Right atrium auricular region (tissue), 2 donors: ENCODE results near the gene EHD4. TPM values are rescaled to one million over a fixed set of nuclear protein-coding genes. Genes with fewer than 3 reads are reported as not detected.

Source experiments
- DNase-seq: peaks from one replicate; pipeline ENCODE4 v3.0.0-alpha.2; 2019; ENCODE audit warnings: low spot score
- H3K27ac ChIP-seq, 2 donors: fragments of 200-600 bp; sonication (generic); 1 replicate in 1 of 2; 2 replicates in 1 of 2; pipeline ENCODE4 v1.5.1; 2016 to 2019
- H3K27me3 ChIP-seq, 2 donors: fragments of 200-600 bp; sonication (generic); one replicate each; pipeline versions ENCODE4 v1.5.1 to v1.6.0; 2017 to 2019
- H3K36me3 ChIP-seq: fragments of 200-600 bp; sonication (generic); one replicate; pipeline ENCODE4 v1.5.1; 2016
- H3K4me1 ChIP-seq, 2 donors: fragments of 200-600 bp; sonication (generic); one replicate each; pipeline versions ENCODE4 v1.5.1 to v1.6.0; 2017 to 2019
- H3K4me3 ChIP-seq, 2 donors: fragments of 200-600 bp; sonication (generic); 1 replicate in 1 of 2; 2 replicates in 1 of 2; pipeline ENCODE4 v1.5.1; 2017 to 2019; ENCODE audit warnings: mild to moderate bottlenecking in 1 of 2, moderate library complexity in 1 of 2
- H3K9me3 ChIP-seq, 2 donors: fragments of 200-600 bp; sonication (generic); one replicate each; pipeline ENCODE4 v1.5.1; 2019
- CTCF ChIP-seq, 2 donors: fragments of 200-600 bp; sonication (generic); IDR thresholded peaks; one replicate each; pipeline ENCODE4 v1.5.1; 2019; ENCODE audit warnings: antibody characterized with exemption in 2 of 2
- total RNA-seq, 2 donors: library from RNA; depleted of rRNA; stranded (reverse); fragments of >200 nt; gene quantifications; one replicate each; pipeline ENCODE4 v1.1.0, GENCODE V29; 2016

The EHD4 gene
- total RNA-seq, 2 donors from 2014 or later = 22.2 to 26.3 TPM

- H3K27me3 ChIP-seq = no peaks in the 10 kb centered on the region
- peak overlapping the region; percentile 70 for H3K27ac ChIP-seq
- H3K36me3 ChIP-seq = peaks cover 23% of the 10 kb centered on the region
- peak in 1 of 2 donors; percentile 26 for TF ChIP-seq CTCF (IDR thresholded peaks at IDR 0.05)
- peaks cover 0 to 54% of the 10 kb centered on the region in 2 donors for H3K4me1 ChIP-seq
- H3K9me3 ChIP-seq = no peaks in the 10 kb centered on the region
- peak; percentile 50 for DNase-seq
- peak overlapping the region in 1 of 2 donors; percentile 17 for H3K4me3 ChIP-seq
Measured at GRCh38 chr15:41955807-41956525, 16.4 kb downstream of the EHD4 start.

GRCh38 chr15:41955100-41955499 lies 17.3 kb downstream of the EHD4 start:
- no peak for TF ChIP-seq CTCF (IDR thresholded peaks at IDR 0.05)
- Histone ChIP-seq H3K27me3 (no peaks in the 10 kb centered on the region), H3K4me1 (peaks cover 0 to 58% of the 10 kb centered on the region in 2 donors), H3K27ac (peak overlapping the region; percentile 70), H3K4me3 (no peak overlapping the region), H3K9me3 (no peaks in the 10 kb centered on the region), H3K36me3 (peaks cover 23% of the 10 kb centered on the region)
- peak; percentile 23 for DNase-seq

- H3K4me3 ChIP-seq = no peak overlapping the region
- H3K9me3 ChIP-seq = no peaks in the 10 kb centered on the region
- H3K27ac ChIP-seq = no peak overlapping the region
- no peaks in the 10 kb centered on the region for H3K27me3 ChIP-seq
- peaks cover 23% of the 10 kb centered on the region for H3K36me3 ChIP-seq
- DNase-seq = peak; percentile 11
- no peak for TF ChIP-seq CTCF (IDR thresholded peaks at IDR 0.05)
- H3K4me1 ChIP-seq = peaks cover 0 to 68% of the 10 kb centered on the region in 2 donors
Measured at GRCh38 chr15:41954036-41954435, 18.3 kb downstream of the EHD4 start.

GRCh38 chr15:41952013-41952563 lies 20.3 kb downstream of the EHD4 start:
- Histone ChIP-seq H3K27me3 (no peaks in the 10 kb centered on the region), H3K27ac (peak overlapping the region; percentile 4 to 70), H3K4me1 (peaks cover 0 to 75% of the 10 kb centered on the region in 2 donors), H3K4me3 (no peak overlapping the region), H3K36me3 (peaks cover 23% of the 10 kb centered on the region), H3K9me3 (no peaks in the 10 kb centered on the region)
- TF ChIP-seq CTCF (IDR thresholded peaks at IDR 0.05) = no peak
- peak; percentile 52 for DNase-seq

- Histone ChIP-seq H3K27ac (peak overlapping the region; percentile 4 to 70), H3K4me3 (no peak overlapping the region), H3K36me3 (peaks cover 23% of the 10 kb centered on the region), H3K9me3 (no peaks in the 10 kb centered on the region), H3K27me3 (no peaks in the 10 kb centered on the region), H3K4me1 (peaks cover 0 to 74% of the 10 kb centered on the region in 2 donors)
- no peak for TF ChIP-seq CTCF (IDR thresholded peaks at IDR 0.05)
- DNase-seq = peak; percentile 50
Measured at GRCh38 chr15:41951571-41951970, 20.8 kb downstream of the EHD4 start.
